ENCODE measurements around the gene HRH2.

The HRH2 gene

DNA sequence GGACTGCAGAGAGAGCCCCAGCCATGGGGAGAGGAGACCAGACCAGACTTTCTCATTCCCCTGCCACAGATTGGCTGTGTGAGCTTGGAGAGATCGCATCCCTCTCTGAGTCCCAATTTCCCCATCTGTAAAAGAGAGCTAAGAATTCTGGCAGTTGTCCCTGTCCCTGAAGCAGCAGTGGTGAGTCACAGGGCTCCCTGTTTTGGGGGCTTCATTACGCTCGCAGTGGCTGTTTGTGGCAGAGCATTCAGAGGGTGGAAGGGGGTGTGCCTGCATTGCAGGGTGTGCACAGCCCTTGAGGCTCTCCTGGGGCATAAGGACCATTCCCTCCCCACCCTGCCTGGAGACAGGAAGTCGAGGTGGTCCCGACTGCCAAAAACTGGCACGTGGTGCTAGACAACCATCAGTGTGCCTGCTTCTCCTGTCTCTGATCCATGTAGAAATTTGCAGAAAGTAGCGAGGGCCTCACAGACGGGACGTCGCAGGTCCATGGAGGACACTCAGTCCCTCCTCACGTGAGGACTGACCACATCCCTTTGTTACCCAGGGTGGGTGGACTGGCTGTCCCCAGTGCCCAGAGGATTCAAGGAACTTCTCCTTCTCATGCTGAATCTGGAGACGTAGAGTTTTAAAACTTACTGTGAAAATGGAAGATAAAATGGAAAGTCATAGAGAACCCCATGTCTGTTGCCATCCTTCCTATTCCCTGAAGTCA lies 35.3 kb downstream of the HRH2 start:
- no peak for DNase-seq (ENCODE audit: low spot score)

DNA sequence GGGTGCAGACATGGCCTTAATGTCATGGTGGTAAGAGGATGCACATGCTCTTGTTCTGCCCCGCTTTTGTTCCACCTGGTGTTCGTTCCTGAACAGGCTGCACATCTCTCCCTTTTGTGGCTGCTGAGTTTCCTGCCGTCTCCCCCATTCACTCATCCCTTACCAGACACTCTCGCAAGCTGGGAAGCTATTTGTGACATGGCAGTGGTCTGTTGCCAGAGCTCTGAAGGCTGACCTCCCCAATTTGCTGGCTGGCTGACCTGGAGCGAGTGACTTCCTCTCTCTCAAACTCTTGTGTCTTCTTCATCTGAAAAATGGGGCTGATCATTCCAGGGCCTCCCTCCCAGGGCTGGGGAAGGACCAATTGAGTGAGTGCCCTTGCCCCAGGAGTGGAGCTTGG lies 35.9 kb downstream of the HRH2 start:
- DNase-seq (ENCODE audit: low spot score), result no peak

DNA sequence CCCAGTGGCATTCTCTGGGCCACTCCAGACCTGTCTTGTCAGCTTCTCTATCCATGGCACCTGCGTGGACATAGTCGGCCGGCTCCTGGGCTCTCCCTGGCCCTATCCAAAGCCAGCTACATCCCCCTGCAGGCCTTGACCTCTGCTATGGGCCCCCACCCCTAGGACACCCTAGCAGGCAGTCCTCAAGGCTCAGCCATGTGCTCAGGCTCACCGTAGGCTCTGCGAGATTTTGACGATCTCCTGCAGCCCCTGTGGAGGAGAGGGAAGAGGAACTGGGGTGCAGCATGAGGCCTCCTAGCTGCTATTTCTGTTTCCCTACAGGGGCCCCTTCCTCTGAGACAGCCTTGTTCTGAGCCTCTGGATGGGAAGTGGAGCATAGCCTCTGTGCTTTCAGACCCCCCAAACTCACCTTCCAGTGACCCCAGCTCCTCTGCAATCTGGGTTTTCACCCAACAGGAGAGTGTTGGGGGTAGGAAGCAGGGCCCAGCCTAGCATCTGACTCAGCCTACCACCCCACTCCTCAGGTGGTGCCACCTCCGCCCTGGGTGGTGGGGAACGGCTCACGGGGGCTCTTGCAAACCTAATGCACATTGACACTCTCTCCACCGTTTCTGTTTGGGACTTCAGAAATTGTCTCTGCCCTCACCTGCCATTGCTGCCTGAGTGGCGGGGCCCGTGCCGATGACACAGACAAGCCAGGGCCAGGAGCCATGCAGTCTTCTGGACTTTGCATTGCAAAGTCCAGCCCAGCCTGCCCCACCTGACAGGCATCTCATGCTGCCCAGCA lies 36.7 kb downstream of the HRH2 start:
- peak; percentile 49 for DNase-seq (ENCODE audit: low spot score)

DNA sequence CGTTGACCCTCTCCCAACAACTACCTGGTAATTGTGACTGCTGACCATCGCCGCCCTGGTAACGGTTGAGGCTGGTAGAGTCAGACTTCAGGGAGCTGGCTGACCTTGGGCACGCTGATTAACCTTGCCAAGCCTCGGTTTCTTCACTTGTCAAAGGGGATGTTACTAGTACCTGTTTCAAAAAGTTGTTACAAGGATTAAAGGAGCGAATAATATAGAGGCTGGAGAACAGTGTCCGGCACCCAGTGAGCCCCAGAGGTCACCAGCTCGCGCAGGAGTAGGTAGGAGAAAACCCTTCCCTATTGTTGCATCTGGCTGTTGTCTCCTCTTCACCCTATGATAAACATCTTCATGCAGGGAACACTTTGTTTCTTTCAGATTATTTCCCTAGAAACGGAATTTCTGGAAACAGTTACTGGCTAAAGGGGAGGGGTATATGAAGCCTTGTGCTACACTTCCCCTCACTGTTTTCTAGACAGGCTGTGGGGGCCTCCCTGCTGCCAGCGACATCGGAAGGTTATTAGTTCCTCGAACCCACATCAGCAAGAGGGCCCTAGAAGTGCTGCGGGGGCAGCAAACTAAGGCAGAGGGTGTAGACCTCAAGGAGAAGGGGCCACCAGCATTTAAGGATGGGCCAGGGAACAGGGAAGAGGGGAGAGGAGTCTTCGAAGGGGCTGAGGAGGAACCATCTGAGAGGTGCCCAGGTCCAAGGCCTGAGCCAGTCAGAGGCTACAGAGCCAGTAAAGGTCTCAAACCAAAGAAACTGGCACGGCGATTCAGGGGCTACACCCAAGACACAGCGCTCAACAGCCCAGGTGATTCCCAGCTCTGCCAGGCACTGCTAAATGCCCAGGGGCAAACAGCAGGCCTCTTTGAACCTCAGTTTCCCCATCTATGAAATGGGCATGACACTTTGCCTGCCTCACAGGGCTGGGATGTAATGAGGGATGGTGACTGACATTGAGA lies 37.6 kb downstream of the HRH2 start:
- DNase-seq (ENCODE audit: low spot score), result no peak

DNA sequence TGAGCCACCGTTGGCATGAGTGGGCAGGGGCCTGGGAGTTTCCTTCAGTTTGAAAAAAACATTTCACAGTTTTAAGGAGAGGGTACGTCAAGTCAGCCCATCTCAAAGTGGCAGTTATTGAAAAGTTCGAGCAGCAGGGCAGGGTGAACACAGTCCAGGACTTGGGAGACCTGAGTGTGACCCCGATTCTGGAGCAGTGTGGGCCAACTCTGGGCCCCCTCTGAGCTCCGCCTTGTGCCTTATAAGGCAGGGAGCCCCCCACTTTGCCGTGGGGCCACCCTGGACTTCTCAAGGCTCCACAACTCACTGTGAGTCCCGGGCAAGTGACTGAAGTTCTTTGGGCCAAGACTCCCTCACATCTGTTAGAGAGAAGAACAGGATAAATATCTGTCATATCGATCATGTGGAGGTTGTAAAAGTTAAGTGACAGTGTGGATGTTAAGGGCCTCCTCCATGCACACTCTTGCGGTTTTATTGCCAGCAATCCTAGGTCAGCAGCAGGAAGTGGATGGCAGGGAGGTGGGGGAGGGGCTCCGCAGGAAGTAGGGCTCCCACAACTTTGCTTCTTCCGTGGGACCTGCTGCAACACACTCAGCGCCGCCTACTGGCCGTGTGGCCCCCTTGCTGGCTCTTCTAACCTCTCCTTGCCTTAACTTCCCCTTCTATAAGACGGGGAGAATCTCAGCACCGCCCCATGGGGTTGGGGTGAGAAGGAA lies 38.4 kb downstream of the HRH2 start:
- peak; percentile 77 for DNase-seq (ENCODE audit: low spot score)

DNA sequence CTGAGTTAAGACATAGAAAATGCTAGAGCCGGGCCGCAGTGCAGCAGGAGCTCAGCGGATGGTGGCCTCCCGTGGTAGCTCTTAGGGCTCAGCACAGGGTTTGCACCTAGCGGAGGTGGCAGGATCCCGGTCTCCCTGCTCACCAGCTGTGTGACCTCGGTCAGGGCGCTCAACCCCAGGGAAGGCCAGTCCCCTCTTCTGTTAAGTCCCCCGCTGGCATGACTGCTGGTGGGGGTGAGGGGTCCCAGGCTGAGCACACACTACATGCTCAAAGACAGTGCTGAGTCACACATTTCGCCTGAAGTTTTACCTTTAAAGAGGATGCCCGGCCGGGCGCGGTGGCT lies 39.0 kb downstream of the HRH2 start:
- no peak for DNase-seq (ENCODE audit: low spot score)

DNA sequence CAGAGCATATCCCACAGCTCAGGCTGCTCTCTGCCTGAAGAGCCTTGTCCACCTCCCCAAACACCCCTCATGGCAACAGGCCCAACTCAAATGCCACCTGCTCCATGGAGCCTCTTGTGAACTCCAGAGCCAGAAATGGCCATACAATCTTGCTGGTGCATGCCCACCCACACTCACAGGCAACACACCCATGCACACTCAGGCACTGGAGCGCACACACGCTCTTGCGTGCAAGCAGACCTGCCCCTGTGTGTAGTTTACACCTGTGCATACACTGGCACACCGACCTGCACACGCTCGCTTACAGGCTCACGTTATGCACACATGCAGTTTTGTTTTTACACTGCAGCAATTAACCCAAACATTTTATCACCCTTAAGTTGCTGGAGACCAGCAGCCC lies 40.0 kb downstream of the HRH2 start:
- no peak for DNase-seq (ENCODE audit: low spot score)

DNA sequence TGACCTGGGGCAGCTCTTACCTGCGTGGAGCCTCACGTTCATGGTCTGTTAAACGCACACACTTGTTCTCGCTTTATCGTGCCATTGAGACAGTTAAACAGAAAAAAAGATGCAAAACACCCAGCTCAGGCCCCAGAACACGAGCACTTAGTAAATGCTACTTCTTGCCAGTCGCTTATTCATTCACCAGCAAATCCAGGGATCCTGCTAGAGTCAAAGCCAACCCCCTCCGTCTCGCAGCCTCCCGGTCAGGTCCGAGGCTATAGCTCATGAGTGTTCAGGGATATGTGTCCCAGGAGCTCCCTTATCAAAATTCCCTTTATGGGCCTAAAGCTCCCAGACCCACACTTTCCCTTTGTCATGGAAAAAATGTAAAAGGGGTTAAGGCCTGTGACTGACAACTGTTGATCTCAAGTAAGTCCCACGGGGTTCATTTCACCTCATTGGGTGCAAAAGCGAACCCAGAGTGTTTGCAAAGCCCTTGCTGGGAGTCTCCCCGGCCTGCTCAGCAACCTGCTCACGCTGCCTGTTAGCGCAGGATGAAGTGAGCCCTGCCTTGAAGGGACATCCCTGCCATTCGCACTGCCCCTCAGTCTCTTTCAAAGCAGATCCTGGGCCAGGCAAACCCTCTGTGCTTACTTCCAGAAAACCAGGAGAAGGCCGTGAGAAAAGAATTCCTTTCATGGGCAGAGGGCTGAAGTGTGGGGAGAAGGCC lies 40.7 kb downstream of the HRH2 start:
- no peak for DNase-seq (ENCODE audit: low spot score)

DNA sequence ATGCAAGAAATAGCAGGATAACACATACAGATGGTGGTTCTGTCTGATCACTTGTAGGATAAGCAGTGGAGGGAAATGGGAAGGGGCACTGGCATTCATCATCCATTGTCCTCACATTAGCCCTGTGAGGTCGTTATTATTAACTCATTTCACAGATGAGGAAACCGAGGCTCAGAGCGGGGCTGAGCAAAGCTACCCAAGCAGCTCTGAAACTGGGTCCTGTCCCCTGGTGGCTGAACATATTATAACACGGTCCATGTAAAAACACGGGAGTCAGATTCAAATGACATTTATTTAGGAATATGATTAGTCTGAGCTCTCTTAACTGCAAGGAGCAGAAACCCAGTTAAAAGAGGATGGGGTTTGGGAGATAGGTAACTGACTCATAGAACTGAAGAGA lies 43.1 kb downstream of the HRH2 start:
- DNase-seq (ENCODE audit: low spot score), result no peak

DNA sequence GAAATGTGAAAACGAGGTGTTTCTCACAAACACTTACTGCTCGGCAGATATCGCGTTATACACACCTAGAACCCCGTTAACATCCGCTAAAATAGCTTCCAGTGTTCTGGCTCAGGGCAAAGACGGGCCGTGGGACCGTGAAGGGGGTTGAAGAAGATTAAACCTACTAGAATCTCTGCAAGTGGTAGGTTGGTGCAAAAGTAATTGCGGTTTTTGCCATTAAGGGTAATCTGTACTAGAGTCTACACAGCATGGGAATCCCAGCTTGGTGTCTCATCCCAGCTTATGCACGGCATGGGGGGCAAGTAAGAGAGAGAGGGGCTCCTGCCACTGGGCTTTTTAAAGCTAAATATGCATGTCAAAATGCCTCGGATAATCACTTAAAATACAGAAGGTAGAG lies 43.9 kb downstream of the HRH2 start:
- DNase-seq (ENCODE audit: low spot score), result no peak

DNA sequence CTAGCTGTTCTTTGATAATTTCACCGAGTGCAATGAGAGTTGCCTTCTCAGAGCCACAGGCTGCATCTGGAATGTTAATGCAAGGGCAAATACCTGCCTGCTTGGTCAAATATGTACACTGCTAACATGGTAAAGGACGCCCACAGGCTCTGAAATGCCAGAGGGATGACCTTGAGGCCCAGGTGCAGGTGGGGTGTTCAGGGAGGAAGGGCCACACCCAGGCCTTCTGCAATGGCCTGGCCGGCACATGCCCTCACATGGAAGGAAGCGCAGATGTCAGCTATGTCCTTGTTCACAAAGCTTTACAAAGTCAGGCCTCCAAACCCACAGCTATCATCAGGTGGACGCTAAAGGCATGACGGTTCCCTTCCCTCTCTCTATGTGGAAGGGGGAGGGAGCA lies 48.6 kb downstream of the HRH2 start:
- DNase-seq (ENCODE audit: low spot score), result no peak

DNA sequence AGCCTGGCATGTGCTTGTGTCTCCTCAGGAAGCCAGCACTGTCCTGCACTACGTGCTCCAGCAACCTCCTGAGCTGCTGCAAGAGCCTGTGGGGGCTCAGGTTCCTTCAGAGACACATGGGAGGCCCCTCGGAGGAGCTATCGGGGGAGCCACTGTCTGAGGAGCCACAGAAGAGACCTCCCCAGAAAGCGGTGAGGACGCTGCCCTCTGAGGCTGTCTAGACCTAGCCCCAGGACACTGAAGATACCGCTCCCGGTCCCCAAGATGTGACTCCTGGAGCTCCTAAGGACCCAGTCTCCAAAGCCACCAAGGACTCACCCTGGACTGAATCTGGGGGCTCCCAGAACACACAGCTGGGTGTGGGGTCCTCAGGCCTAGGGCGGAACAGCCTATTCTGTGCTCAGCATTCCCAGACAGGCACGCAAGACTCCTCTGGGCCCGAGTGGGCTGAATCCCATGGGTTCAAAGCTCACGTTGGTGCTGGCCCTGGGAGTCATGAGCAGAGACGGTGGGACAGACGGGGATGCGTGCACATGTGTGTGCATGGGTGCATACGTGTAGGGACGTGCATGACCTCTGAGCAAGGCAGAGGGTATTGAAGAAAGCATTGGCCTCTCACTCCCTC lies 50.0 kb downstream of the HRH2 start:
- no peak for DNase-seq (ENCODE audit: low spot score)

DNA sequence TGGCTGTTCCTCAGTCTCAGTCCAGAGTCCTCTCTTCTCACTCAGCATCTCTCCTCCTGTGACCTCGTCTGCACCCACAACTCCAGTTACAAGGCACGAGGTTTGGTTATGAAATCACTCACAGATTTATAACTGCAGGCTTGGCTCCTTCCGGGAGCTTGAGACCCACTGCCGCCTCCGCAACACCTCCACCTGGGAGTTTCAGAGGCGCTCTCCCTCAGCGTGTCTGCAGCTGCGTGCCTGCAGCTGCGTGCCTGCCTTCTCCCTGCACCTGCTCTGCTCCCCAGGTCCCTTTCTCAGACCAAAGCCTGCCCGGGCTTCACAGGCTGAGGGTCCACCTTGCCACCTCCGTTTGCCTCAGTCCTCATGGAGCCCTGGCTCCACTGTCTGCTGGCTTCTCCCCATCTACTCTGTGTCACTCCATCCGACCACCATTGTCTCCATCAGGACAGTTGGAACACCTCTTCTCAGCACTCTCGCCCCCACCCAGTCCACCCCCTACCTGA lies 51.5 kb downstream of the HRH2 start:
- DNase-seq (ENCODE audit: low spot score), result no peak

DNA sequence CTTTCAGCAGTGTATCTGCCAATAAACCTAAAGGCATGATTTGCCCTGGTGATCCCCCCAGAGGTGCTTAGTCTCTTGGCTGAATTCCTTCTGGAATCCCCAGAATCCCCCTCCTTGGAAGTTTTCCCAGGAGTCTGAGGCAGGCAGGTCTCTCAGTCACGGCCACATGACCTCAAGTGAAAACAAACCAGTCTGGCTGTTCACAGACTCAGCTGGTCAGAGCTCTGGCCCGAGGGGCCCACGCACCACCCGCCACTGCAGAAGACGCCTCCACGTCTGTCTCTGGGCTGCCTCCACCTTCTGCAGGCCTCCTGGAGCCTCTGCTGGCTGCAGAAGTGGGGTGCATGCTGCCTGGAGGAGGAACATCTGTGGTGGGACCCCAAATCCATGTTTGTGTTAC lies 52.5 kb downstream of the HRH2 start:
- DNase-seq (ENCODE audit: low spot score), result no peak

DNA sequence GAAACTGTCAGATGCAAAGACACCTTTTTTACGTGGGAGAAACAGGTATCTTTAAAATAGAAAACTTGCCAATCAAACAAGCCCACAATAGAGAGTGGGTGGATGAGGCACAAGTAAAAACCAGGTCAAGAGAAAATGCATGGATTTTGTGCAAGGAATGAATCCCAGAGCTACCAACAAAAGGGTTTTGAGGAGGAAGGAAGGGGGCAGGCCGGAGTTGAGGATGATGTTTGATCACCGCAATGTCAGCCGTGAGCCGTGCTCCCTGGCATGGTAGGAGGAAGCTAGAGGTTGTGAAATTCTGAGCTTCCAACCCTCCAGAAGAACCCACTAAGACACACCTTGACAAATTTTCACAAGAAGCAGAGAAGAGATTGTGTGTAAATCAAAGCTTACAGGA lies 53.2 kb downstream of the HRH2 start:
- DNase-seq (ENCODE audit: low spot score), result no peak

DNA sequence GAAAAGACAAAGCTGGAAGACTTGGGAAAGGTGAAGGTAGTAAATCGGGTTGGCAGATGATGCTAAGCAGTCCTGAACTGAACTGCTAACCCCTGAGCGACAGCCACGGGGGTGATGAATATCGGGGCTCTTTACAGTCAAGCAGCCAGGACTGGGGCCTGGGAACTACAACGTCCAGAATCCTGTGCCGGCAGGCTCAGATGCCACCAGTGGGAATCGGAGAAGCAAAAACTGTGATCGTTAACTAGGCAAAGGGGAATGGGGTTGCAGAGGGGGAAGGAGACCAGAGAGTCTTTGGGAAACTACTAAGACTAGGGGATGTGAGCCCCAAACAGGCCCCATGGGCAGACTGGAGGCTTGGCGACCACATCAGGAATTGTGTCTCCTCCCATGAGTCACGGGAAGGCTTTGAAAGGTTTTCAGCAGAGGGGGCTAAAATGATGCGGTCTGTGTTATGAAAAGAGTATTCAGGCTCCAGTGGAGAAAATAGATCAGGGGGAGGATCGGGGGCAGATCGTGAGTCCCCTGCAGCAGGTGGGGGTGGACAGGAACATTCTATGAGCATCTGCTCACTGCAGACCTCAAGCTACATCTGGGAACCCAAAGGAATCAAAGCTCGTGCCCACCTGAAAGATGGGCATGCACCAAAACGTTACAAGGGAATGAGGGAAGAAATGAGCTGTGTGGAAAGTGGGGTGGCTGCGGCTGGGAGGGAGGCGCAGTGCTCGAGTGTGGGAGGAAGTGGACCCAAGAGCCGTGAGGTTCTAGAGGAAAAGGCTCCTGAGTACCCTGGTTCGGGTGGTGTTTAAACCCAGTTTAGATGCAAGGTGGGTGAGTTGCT lies 53.8 kb downstream of the HRH2 start:
- no peak for DNase-seq (ENCODE audit: low spot score)

DNA sequence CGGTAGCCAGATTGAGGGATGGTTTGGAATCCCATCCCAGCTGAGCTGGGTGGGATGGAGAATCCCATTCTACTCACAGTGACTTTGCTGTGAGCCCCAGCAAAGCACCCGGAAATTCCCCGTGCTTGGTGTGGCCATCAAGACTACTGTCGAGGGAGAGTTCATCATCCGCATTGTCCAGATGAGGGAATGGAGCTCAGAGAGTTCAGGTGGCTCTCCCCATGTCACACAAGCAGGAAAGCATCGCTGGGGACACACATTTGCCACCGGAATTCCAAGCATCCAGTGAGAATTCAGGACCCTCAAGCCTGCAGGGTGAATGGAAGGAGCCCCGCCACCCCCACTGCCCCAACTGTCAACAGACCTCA lies 54.4 kb downstream of the HRH2 start:
- DNase-seq (ENCODE audit: low spot score), result no peak

DNA sequence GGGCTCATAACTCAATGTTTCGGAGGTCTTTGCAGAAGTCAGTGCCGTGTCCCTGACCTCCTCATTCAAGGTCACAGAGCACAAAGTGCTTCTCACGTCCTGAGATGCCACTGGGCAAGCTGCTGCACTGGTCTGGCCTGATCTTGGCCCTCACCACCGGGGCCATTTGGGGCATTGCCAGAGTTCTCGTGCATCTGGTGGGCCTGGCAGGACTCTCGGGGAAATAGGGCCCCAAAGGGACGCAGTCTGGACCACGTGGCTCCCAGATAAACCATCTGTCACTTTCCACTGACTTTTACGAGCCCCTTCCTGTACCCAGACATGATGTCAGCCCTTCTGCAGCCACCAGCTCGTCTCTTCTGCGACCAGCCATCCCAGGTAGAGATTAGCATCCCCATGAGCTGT lies 54.8 kb downstream of the HRH2 start:
- DNase-seq (ENCODE audit: low spot score), result no peak

DNA sequence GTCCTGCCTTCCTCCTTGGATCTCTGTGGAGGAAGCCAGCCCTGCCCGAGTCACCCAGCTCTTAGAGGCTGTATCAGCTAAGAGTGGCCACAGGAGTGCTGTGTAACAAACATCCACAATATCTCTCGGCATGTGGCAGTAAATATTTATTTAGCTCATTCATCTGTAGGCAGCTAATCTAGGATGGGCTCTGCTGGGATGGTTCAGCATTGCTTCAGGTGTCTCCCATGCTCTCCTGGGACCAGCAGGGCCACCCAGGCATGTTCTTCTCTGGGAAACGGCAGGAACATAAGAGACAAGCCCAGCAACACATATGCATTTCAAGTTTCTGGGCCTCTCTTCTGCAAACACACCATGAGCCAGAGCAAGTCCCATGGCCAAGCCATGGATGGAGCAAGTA lies 56.1 kb downstream of the HRH2 start:
- no peak for DNase-seq (ENCODE audit: low spot score)

Data from pons (tissue), 1 donor.